ENCODE data around the gene FRMD4A. TPM values are rescaled to one million over a fixed set of nuclear protein-coding genes. Genes with fewer than 3 reads are reported as not detected.

The FRMD4A gene
- polyA plus RNA-seq, 1 donor (not counting 4 experiments of a cell fraction or from before 2014, with no cell fraction given): 12.9 TPM

DNA sequence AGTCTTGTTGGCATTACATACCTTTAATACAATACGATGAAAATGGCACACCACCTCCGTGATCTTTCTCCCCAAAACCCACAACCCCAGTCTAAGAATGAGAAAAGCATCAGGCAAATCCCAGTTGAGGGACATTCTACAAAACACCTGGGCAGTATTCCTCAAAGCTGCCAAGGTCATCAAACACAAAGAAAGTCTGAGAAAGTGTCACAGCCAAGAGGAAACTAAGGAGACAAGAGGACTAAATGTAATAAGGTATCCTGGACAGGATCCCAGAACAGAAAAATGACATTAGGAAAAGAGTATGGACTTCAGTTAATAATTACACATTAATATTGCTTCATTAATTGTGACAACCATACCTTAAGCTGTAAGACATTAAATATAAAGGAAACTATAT lies 14.5 kb upstream of the FRMD4A start:
- DNase-seq (ENCODE audit: low read depth, low spot score) (no peak), FAIRE-seq (no peak)
- H3K36me3 ChIP-seq (ENCODE audit: control insufficient read depth in 2 of 2, extremely low read depth in 1 of 2, insufficient read depth in 2 of 2, low read length in 2 of 2): no peaks in the 10 kb centered on the region
- H2AFZ ChIP-seq (ENCODE audit: control insufficient read depth, low read length): no peak overlapping the region
- H3K9ac ChIP-seq (ENCODE audit: control insufficient read depth, extremely low read depth, insufficient read depth, low read length): no peak overlapping the region
- H4K20me1 ChIP-seq (ENCODE audit: control insufficient read depth, extremely low read depth, insufficient read depth, low read length): no peaks in the 10 kb centered on the region
- H3K9me1 ChIP-seq (ENCODE audit: control insufficient read depth, extremely low read depth, insufficient read depth, low read length): no peaks in the 10 kb centered on the region
- no peaks in the 10 kb centered on the region for H3K9me3 ChIP-seq (ENCODE audit: control insufficient read depth, low read depth, low read length)
- no peaks in the 10 kb centered on the region for H3K4me1 ChIP-seq (ENCODE audit: control insufficient read depth, extremely low read depth, insufficient read depth, low read length)
- H3K27me3 ChIP-seq (ENCODE audit: control insufficient read depth, extremely low read depth, insufficient read depth, low read length): peaks cover 5% of the 10 kb centered on the region
- H3K27ac ChIP-seq (ENCODE audit: control insufficient read depth, insufficient read depth, low read length): no peak overlapping the region
- H3K79me2 ChIP-seq (ENCODE audit: control insufficient read depth, insufficient read depth, low read length): no peaks in the 10 kb centered on the region
- H3K4me3 ChIP-seq (ENCODE audit: control insufficient read depth in 2 of 3, extremely low read depth in 1 of 3, insufficient read depth in 2 of 3, low read depth in 1 of 3, low read length in 3 of 3): no peak overlapping the region
- TF ChIP-seq CTCF (optimal IDR thresholded peaks at IDR 0.05 in 1 of 3, IDR thresholded peaks at IDR 0.05 in 1 of 3, conservative IDR thresholded peaks at IDR 0.05 in 1 of 3; ENCODE audit: extremely low read depth in 1 of 3, insufficient read depth in 2 of 3, low read length in 3 of 3) (no peak), EZH2 (IDR thresholded peaks at IDR 0.05; ENCODE audit: low read length) (no peak)
- H3K4me2 ChIP-seq (ENCODE audit: control insufficient read depth, extremely low read depth, insufficient read depth, low read depth, low read length): no peak overlapping the region
- dilution Hi-C loops (cut with MboI; ENCODE audit: extremely low pct_ligation_motif_present, low sequenced_read_pairs): no loop called here

DNA sequence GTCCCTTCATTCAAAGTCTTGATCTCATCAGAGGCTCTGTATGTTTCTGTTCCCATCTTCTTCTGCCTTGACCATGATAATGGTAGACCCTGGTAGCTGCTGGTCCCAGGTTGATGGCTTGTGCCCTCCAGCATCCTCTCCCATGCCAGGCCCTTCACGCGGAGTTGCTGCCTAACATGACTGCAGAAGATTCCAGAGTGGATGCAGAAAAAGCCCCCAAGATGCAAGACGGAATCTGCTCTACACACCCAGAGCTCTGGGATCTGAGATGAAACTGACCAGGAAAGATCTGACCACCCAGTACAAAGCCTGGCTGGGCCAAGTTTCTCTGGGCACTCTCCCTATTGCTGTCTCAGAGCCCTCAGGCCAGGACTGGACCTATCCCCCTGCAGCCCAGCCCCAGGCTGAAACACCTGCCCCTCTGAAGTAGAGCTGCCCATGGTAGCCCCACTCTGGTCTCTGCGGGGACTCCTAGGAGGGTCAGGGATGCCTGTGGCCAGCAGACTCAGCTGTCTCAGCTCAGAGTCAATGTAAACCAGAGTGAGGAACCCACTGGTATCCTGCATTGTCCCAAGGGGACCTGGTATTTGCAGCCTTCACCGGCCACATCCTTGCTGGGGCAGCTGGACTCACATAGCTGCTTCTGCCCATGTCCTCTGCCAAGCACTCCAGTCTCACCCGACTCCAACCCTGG lies 9.5 kb upstream of the FRMD4A start:
- Histone ChIP-seq H3K79me2 (ENCODE audit: control insufficient read depth, insufficient read depth, low read length) (no peaks in the 10 kb centered on the region), H3K36me3 (ENCODE audit: control insufficient read depth in 2 of 2, extremely low read depth in 1 of 2, insufficient read depth in 2 of 2, low read length in 2 of 2) (no peaks in the 10 kb centered on the region), H3K9me1 (ENCODE audit: control insufficient read depth, extremely low read depth, insufficient read depth, low read length) (no peaks in the 10 kb centered on the region), H2AFZ (ENCODE audit: control insufficient read depth, low read length) (no peak overlapping the region), H3K4me2 (ENCODE audit: control insufficient read depth, extremely low read depth, insufficient read depth, low read depth, low read length) (no peak overlapping the region), H3K9ac (ENCODE audit: control insufficient read depth, extremely low read depth, insufficient read depth, low read length) (no peak overlapping the region), H4K20me1 (ENCODE audit: control insufficient read depth, extremely low read depth, insufficient read depth, low read length) (no peaks in the 10 kb centered on the region), H3K4me1 (ENCODE audit: control insufficient read depth, extremely low read depth, insufficient read depth, low read length) (no peaks in the 10 kb centered on the region), H3K4me3 (ENCODE audit: control insufficient read depth in 2 of 3, extremely low read depth in 1 of 3, insufficient read depth in 2 of 3, low read depth in 1 of 3, low read length in 3 of 3) (no peak overlapping the region), H3K27ac (ENCODE audit: control insufficient read depth, insufficient read depth, low read length) (no peak overlapping the region), H3K27me3 (ENCODE audit: control insufficient read depth, extremely low read depth, insufficient read depth, low read length) (no peaks in the 10 kb centered on the region), H3K9me3 (ENCODE audit: control insufficient read depth, low read depth, low read length) (no peaks in the 10 kb centered on the region)
- DNase-seq (ENCODE audit: low read depth, low spot score): no peak
- dilution Hi-C loops (cut with MboI; ENCODE audit: extremely low pct_ligation_motif_present, low sequenced_read_pairs): no loop called here
- no peak for TF ChIP-seq EZH2 (IDR thresholded peaks at IDR 0.05; ENCODE audit: low read length)
- FAIRE-seq: no peak

GRCh38 chr10:14336736-14337135 lies 6.0 kb upstream of the FRMD4A start:
- TF ChIP-seq EZH2 (IDR thresholded peaks at IDR 0.05; ENCODE audit: low read length): no peak
- TF ChIP-seq CTCF (optimal IDR thresholded peaks at IDR 0.05 in 1 of 3, IDR thresholded peaks at IDR 0.05 in 1 of 3, conservative IDR thresholded peaks at IDR 0.05 in 1 of 3; ENCODE audit: extremely low read depth in 1 of 3, insufficient read depth in 2 of 3, low read length in 3 of 3): no peak
- Histone ChIP-seq H3K4me3 (ENCODE audit: control insufficient read depth in 2 of 3, extremely low read depth in 1 of 3, insufficient read depth in 2 of 3, low read depth in 1 of 3, low read length in 3 of 3) (no peak overlapping the region), H3K9me1 (ENCODE audit: control insufficient read depth, extremely low read depth, insufficient read depth, low read length) (no peaks in the 10 kb centered on the region), H3K79me2 (ENCODE audit: control insufficient read depth, insufficient read depth, low read length) (no peaks in the 10 kb centered on the region), H2AFZ (ENCODE audit: control insufficient read depth, low read length) (no peak overlapping the region), H3K4me1 (ENCODE audit: control insufficient read depth, extremely low read depth, insufficient read depth, low read length) (no peaks in the 10 kb centered on the region), H3K4me2 (ENCODE audit: control insufficient read depth, extremely low read depth, insufficient read depth, low read depth, low read length) (no peak overlapping the region), H4K20me1 (ENCODE audit: control insufficient read depth, extremely low read depth, insufficient read depth, low read length) (no peaks in the 10 kb centered on the region), H3K27me3 (ENCODE audit: control insufficient read depth, extremely low read depth, insufficient read depth, low read length) (peaks cover 17% of the 10 kb centered on the region), H3K36me3 (ENCODE audit: control insufficient read depth in 2 of 2, extremely low read depth in 1 of 2, insufficient read depth in 2 of 2, low read length in 2 of 2) (no peaks in the 10 kb centered on the region), H3K9me3 (ENCODE audit: control insufficient read depth, low read depth, low read length) (no peaks in the 10 kb centered on the region), H3K27ac (ENCODE audit: control insufficient read depth, insufficient read depth, low read length) (no peak overlapping the region), H3K9ac (ENCODE audit: control insufficient read depth, extremely low read depth, insufficient read depth, low read length) (no peak overlapping the region)
- DNase-seq (ENCODE audit: low read depth, low spot score): no peak
- dilution Hi-C loops (cut with MboI; ENCODE audit: extremely low pct_ligation_motif_present, low sequenced_read_pairs): no loop called here
- FAIRE-seq: no peak
